ENCODE measurements around the gene ZNF567. TPM values are rescaled to one million over a fixed set of nuclear protein-coding genes. Genes with fewer than 3 reads are reported as not detected.
"Not testable (repeated sequence)": the region's sequence is repeated elsewhere in the genome, so short reads cannot be mapped to it uniquely, and the experiment has no call there.

The ZNF567 gene
- total and polyA plus RNA-seq, 2 donors (not counting 1 experiment from before 2014, with no cell fraction given) = 5.6 to 6.9 TPM

GRCh38 chr19:36745870-36746269 lies 58.5 kb downstream of the ZNF567 start:
- Histone ChIP-seq H3K79me2 (ENCODE audit: control insufficient read depth, insufficient read depth, low read length) (no peaks in the 10 kb centered on the region), H3K27ac (ENCODE audit: insufficient read depth, low read length) (no peak overlapping the region), H3K36me3 (ENCODE audit: control insufficient read depth, insufficient read depth, low read length) (peaks cover 3% of the 10 kb centered on the region), H4K20me1 (ENCODE audit: control insufficient read depth, extremely low read depth, insufficient read depth, low read length) (no peaks in the 10 kb centered on the region), H3K27me3 (ENCODE audit: control insufficient read depth, insufficient read depth, low read length) (no peaks in the 10 kb centered on the region), H3K9me3 (ENCODE audit: control insufficient read depth, insufficient read depth, low read depth, low read length) (peaks cover 3% of the 10 kb centered on the region), H3K9ac (ENCODE audit: insufficient read depth, low read length) (no peak overlapping the region), H3K4me2 (ENCODE audit: extremely low read depth, insufficient read depth, low read length) (no peak overlapping the region), H3K4me3 (replicated peaks in 1 of 4; ENCODE audit: control extremely low read depth in 1 of 4, insufficient read depth in 1 of 4, low read depth in 3 of 4, low read length in 4 of 4) (no peak overlapping the region), H2AFZ (ENCODE audit: low read length) (no peak overlapping the region), H3K4me1 (ENCODE audit: control insufficient read depth, extremely low read depth, insufficient read depth, low read length) (no peaks in the 10 kb centered on the region)
- TF ChIP-seq CTCF (conservative IDR thresholded peaks at IDR 0.05 in 1 of 2, IDR thresholded peaks at IDR 0.05 in 1 of 2; ENCODE audit: low read depth in 1 of 2, low read length in 2 of 2) (no peak), EZH2 (IDR thresholded peaks at IDR 0.05; ENCODE audit: low read length, missing control alignments) (no peak)
- no peak for DNase-seq (ENCODE audit: low read depth in 2 of 2)

- DNase-seq (ENCODE audit: low read depth in 2 of 2) = no peak
- H3K36me3 ChIP-seq (ENCODE audit: control insufficient read depth, insufficient read depth, low read length) = peaks cover 3% of the 10 kb centered on the region
- H2AFZ ChIP-seq (ENCODE audit: low read length) = no peak overlapping the region
- no peaks in the 10 kb centered on the region for H3K27me3 ChIP-seq (ENCODE audit: control insufficient read depth, insufficient read depth, low read length)
- no peaks in the 10 kb centered on the region for H3K79me2 ChIP-seq (ENCODE audit: control insufficient read depth, insufficient read depth, low read length)
- H3K4me1 ChIP-seq (ENCODE audit: control insufficient read depth, extremely low read depth, insufficient read depth, low read length) = no peaks in the 10 kb centered on the region
- H3K4me3 ChIP-seq (replicated peaks in 1 of 4; ENCODE audit: control extremely low read depth in 1 of 4, insufficient read depth in 1 of 4, low read depth in 3 of 4, low read length in 4 of 4) = no peak overlapping the region
- peaks cover 3% of the 10 kb centered on the region for H3K9me3 ChIP-seq (ENCODE audit: control insufficient read depth, insufficient read depth, low read depth, low read length)
- H4K20me1 ChIP-seq (ENCODE audit: control insufficient read depth, extremely low read depth, insufficient read depth, low read length) = no peaks in the 10 kb centered on the region
- H3K27ac ChIP-seq (ENCODE audit: insufficient read depth, low read length) = no peak overlapping the region
- no peak overlapping the region for H3K9ac ChIP-seq (ENCODE audit: insufficient read depth, low read length)
- H3K4me2 ChIP-seq (ENCODE audit: extremely low read depth, insufficient read depth, low read length) = no peak overlapping the region
- TF ChIP-seq CTCF (conservative IDR thresholded peaks at IDR 0.05 in 1 of 2, IDR thresholded peaks at IDR 0.05 in 1 of 2; ENCODE audit: low read depth in 1 of 2, low read length in 2 of 2) (no peak), EZH2 (IDR thresholded peaks at IDR 0.05; ENCODE audit: low read length, missing control alignments) (no peak)
Measured at GRCh38 chr19:36747750-36748149, 60.3 kb downstream of the ZNF567 start.

- no peaks in the 10 kb centered on the region for H4K20me1 ChIP-seq (ENCODE audit: control insufficient read depth, extremely low read depth, insufficient read depth, low read length)
- H3K27ac ChIP-seq (ENCODE audit: insufficient read depth, low read length) = no peak overlapping the region
- TF ChIP-seq CTCF (conservative IDR thresholded peaks at IDR 0.05 in 1 of 2, IDR thresholded peaks at IDR 0.05 in 1 of 2; ENCODE audit: low read depth in 1 of 2, low read length in 2 of 2) (no peak), EZH2 (IDR thresholded peaks at IDR 0.05; ENCODE audit: low read length, missing control alignments) (no peak)
- no peak overlapping the region for H2AFZ ChIP-seq (ENCODE audit: low read length)
- no peak for DNase-seq (ENCODE audit: low read depth in 2 of 2)
- no peaks in the 10 kb centered on the region for H3K4me1 ChIP-seq (ENCODE audit: control insufficient read depth, extremely low read depth, insufficient read depth, low read length)
- H3K4me2 ChIP-seq (ENCODE audit: extremely low read depth, insufficient read depth, low read length) = no peak overlapping the region
- H3K9me3 ChIP-seq (ENCODE audit: control insufficient read depth, insufficient read depth, low read depth, low read length) = peaks cover 3% of the 10 kb centered on the region
- H3K27me3 ChIP-seq (ENCODE audit: control insufficient read depth, insufficient read depth, low read length) = no peaks in the 10 kb centered on the region
- H3K36me3 ChIP-seq (ENCODE audit: control insufficient read depth, insufficient read depth, low read length) = peaks cover 3% of the 10 kb centered on the region
- no peaks in the 10 kb centered on the region for H3K79me2 ChIP-seq (ENCODE audit: control insufficient read depth, insufficient read depth, low read length)
- no peak overlapping the region for H3K4me3 ChIP-seq (replicated peaks in 1 of 4; ENCODE audit: control extremely low read depth in 1 of 4, insufficient read depth in 1 of 4, low read depth in 3 of 4, low read length in 4 of 4)
- no peak overlapping the region for H3K9ac ChIP-seq (ENCODE audit: insufficient read depth, low read length)
Measured at GRCh38 chr19:36748431-36749275, 61.2 kb downstream of the ZNF567 start.

GRCh38 chr19:36749613-36750012 lies 62.2 kb downstream of the ZNF567 start:
- not testable (repeated sequence) for H3K4me3 ChIP-seq (replicated peaks in 1 of 4; ENCODE audit: control extremely low read depth in 1 of 4, insufficient read depth in 1 of 4, low read depth in 3 of 4, low read length in 4 of 4); H3K9ac ChIP-seq (ENCODE audit: insufficient read depth, low read length); H3K27ac ChIP-seq (ENCODE audit: insufficient read depth, low read length); H3K36me3 ChIP-seq (ENCODE audit: control insufficient read depth, insufficient read depth, low read length); H3K9me3 ChIP-seq (ENCODE audit: control insufficient read depth, insufficient read depth, low read depth, low read length); H3K4me2 ChIP-seq (ENCODE audit: extremely low read depth, insufficient read depth, low read length); H2AFZ ChIP-seq (ENCODE audit: low read length); H3K4me1 ChIP-seq (ENCODE audit: control insufficient read depth, extremely low read depth, insufficient read depth, low read length); H3K79me2 ChIP-seq (ENCODE audit: control insufficient read depth, insufficient read depth, low read length); H4K20me1 ChIP-seq (ENCODE audit: control insufficient read depth, extremely low read depth, insufficient read depth, low read length); H3K27me3 ChIP-seq (ENCODE audit: control insufficient read depth, insufficient read depth, low read length); DNase-seq (ENCODE audit: low read depth in 2 of 2)
